GM12878 (cell line): Measurements from ENCODE around the gene RAD23B.

ENCODE experiments used
- CTCF ChIP-seq, 3 experiments: IDR thresholded peaks in 2 of 3; conservative IDR thresholded peaks in 1 of 3; 2 replicates each; pipeline ENCODE4 v1.5.1; 2011; ENCODE audit warnings: low read depth in 3 of 3, low read length in 3 of 3, mild to moderate bottlenecking in 3 of 3, control low read depth in 2 of 3, moderate library complexity in 2 of 3, inconsistent platforms in 1 of 3, mixed read lengths in 1 of 3; ENCODE audit not compliant: control insufficient read depth in 2 of 3, insufficient read depth in 1 of 3; ENCODE audit errors: extremely low read depth in 1 of 3
- E2F4 ChIP-seq: IDR thresholded peaks from 2 replicates; pipeline ENCODE4 v1.6.1; 2012; ENCODE audit warnings: low read depth, low read length, improper control_type of control experiment
- IRF3 ChIP-seq: fragments of 450-650 bp; IDR thresholded peaks from 2 replicates; pipeline ENCODE4 v1.6.1; 2014; ENCODE audit warnings: mild to moderate bottlenecking
- SUZ12 ChIP-seq: fragments of 200-600 bp; sonication (generic); IDR thresholded peaks from one replicate; pipeline ENCODE4 v1.6.1; 2018; ENCODE audit warnings: antibody characterized with exemption, mild to moderate bottlenecking; ENCODE audit not compliant: unreplicated experiment

DNA sequence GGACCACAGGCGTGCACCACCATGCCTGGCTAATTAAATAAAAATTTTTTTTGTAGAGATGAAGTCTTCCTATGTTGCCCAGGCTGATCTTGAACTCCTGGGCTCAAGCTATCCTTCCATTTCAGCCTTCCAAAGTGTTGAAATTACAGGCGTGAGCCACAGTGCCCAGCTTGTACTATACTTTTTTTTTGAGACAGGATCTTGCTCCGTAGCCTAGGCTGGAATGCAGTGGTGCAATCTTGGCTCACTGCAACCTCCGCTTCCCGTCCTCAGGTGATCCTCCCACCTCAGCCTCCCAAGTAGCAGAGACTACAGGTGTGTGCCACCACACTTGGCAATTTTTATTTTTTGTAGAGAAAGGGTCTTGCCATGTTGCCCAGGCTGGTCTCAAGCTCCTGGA, 5.3 kb upstream of the RAD23B start:
- TF ChIP-seq CTCF (IDR thresholded peaks at IDR 0.05 in 2 of 3, conservative IDR thresholded peaks at IDR 0.05 in 1 of 3; ENCODE audit: control insufficient read depth in 2 of 3, extremely low read depth in 1 of 3, insufficient read depth in 1 of 3, low read depth in 3 of 3, low read length in 3 of 3) (no peak), E2F4 (no peak), IRF3 (no peak), SUZ12 (no peak)
